PC-3 (cell line): Measurements from ENCODE around the gene LRPPRC. TPM values are rescaled to one million over a fixed set of nuclear protein-coding genes. Genes with fewer than 3 reads are reported as not detected.

Experiments
- ATAC-seq: fragments of 200-7000 bp; cut with Tn5 transposase; 2 replicates; pipeline ENCODE4 v1.9.1; 2020; ENCODE audit warnings: mild to moderate bottlenecking, moderate library complexity
- BruUV-seq: library from RNA; stranded (reverse); fragments of 400-500 nt; replicated peaks from 2 replicates; lab custom pipeline; 2021; lab: Mats Ljungman, UMichigan
- CTCF ChIA-PET: fragments of 300-600 bp; sonication (Branson Sonifier 250); formaldehyde crosslinking; loops from one replicate; lab custom pipeline; 2022; ENCODE audit warnings: antibody characterized with exemption; lab: Charles Lee
- POLR2A ChIA-PET: fragments of 300-600 bp; sonication (Branson Sonifier 250); formaldehyde crosslinking; loops from one replicate; lab custom pipeline; 2022; ENCODE audit warnings: antibody characterized with exemption; ENCODE audit not compliant: unreplicated experiment; lab: Charles Lee
- DNase-seq: peaks from one replicate; pipeline ENCODE4 v3.0.0-alpha.2; 2015
- H2AFZ ChIP-seq: fragments of 300-600 bp; sonication (generic); 2 replicates; pipeline ENCODE4 v1.6.0; 2016; ENCODE audit warnings: antibody characterized with exemption, low read length
- H3F3A ChIP-seq: fragments of 300-600 bp; sonication (generic); one replicate; pipeline ENCODE4 v1.6.0; 2017; ENCODE audit warnings: antibody characterized with exemption, low read length, control low read depth, mild to moderate bottlenecking; ENCODE audit not compliant: unreplicated experiment
- H3K27ac ChIP-seq: fragments of 300-600 bp; sonication (generic); 2 replicates; pipeline ENCODE4 v1.5.1; 2016; ENCODE audit warnings: mild to moderate bottlenecking, low read length
- H3K27me3 ChIP-seq: fragments of 300-600 bp; sonication (generic); 2 replicates; pipeline ENCODE4 v1.6.1; 2016; ENCODE audit warnings: low read length, mixed read lengths
- H3K36me3 ChIP-seq: fragments of 300-600 bp; sonication (generic); 2 replicates; pipeline ENCODE4 v1.6.1; 2016; ENCODE audit warnings: low read depth, mixed run types, low read length, mixed read lengths
- H3K4me1 ChIP-seq: fragments of 300-600 bp; sonication (generic); 2 replicates; pipeline ENCODE4 v1.5.1; 2016; ENCODE audit warnings: low read length; ENCODE audit not compliant: insufficient read depth
- H3K4me2 ChIP-seq: fragments of 300-600 bp; sonication (generic); 2 replicates; pipeline ENCODE4 v1.6.0; 2016; ENCODE audit warnings: low read length
- H3K4me3 ChIP-seq: fragments of 300-600 bp; sonication (generic); 2 replicates; pipeline ENCODE4 v1.5.1; 2016; ENCODE audit warnings: mild to moderate bottlenecking, low read length, mixed read lengths
- H3K79me2 ChIP-seq: fragments of 300-600 bp; sonication (generic); 2 replicates; pipeline ENCODE4 v1.6.1; 2017; ENCODE audit warnings: low read length, mixed read lengths
- H3K9ac ChIP-seq: fragments of 300-600 bp; sonication (generic); 2 replicates; pipeline ENCODE4 v1.6.0; 2016; ENCODE audit warnings: mild to moderate bottlenecking, low read length
- H3K9me2 ChIP-seq: fragments of 300-600 bp; sonication (generic); replicated peaks from 2 replicates; pipeline ENCODE4 v1.6.1; 2016; ENCODE audit warnings: mixed run types, low read length, mixed read lengths
- H3K9me3 ChIP-seq: fragments of 300-600 bp; sonication (generic); 2 replicates; pipeline ENCODE4 v1.6.1; 2016; ENCODE audit warnings: low read length, mixed read lengths
- H4K20me1 ChIP-seq: fragments of 300-600 bp; sonication (generic); 2 replicates; pipeline ENCODE4 v1.6.1; 2016; ENCODE audit warnings: low read length, mixed read lengths
- EZH2 ChIP-seq: fragments of 300-600 bp; sonication (generic); IDR thresholded peaks from one replicate; pipeline ENCODE4 v1.6.1; 2017; ENCODE audit warnings: antibody characterized with exemption, mild to moderate bottlenecking, low read length; ENCODE audit not compliant: unreplicated experiment
- EZH2phosphoT487 ChIP-seq: fragments of 300-600 bp; sonication (generic); IDR thresholded peaks from 2 replicates; pipeline ENCODE4 v1.6.1; 2018; ENCODE audit warnings: mild to moderate bottlenecking, antibody characterized with exemption, low read length, borderline replicate concordance
- intact Hi-C: fragments of 100-400 bp; cut with micrococcal nuclease; formaldehyde crosslinking; loops from 2 replicates; pipeline ENCODE4 v1.9.0; 2023
- total RNA-seq: library from RNA; depleted of rRNA; stranded (reverse); fragments of >200 nt; gene quantifications from 2 replicates; pipeline ENCODE4 v1.2.3, GENCODE V29; 2014
- TF ChIP-seq, protein P1 (sequence below): fragments of 300-600 bp; sonication (generic); conservative IDR thresholded peaks from 2 replicates; pipeline ENCODE4 v1.5.1; 2017; ENCODE audit warnings: antibody characterized with exemption, low read depth, mild to moderate bottlenecking, low read length

The LRPPRC gene
- total RNA-seq, 1 experiment from 2014 or later = 94.8 TPM

GRCh38 chr2:43960921-43961320, 34.9 kb downstream of the LRPPRC start:
- ChIA-PET POLR2A (no interaction called here), CTCF (no interaction called here)
- BruUV-seq = no TSS peak
- Histone ChIP-seq H3K4me1 (no peaks in the 10 kb centered on the region), H3K9ac (no peak overlapping the region), H4K20me1 (no peaks in the 10 kb centered on the region), H3K79me2 (no peaks in the 10 kb centered on the region), H3K36me3 (peaks cover 79% of the 10 kb centered on the region), H3K9me2 (no peaks in the 10 kb centered on the region), H3K4me3 (no peak overlapping the region), H3F3A (no peaks in the 10 kb centered on the region), H3K9me3 (no peaks in the 10 kb centered on the region), H2AFZ (no peak overlapping the region), H3K4me2 (no peak overlapping the region), H3K27ac (no peak overlapping the region), H3K27me3 (no peaks in the 10 kb centered on the region)
- DNase-seq = no peak
- no peak for ATAC-seq
- intact Hi-C loops = no loop called here
- TF ChIP-seq EZH2 = no peak

GRCh38 chr2:43958397-43959275, 37.2 kb downstream of the LRPPRC start:
- H3K79me2 ChIP-seq = no peaks in the 10 kb centered on the region
- no peaks in the 10 kb centered on the region for H3K9me2 ChIP-seq
- no peak for DNase-seq
- H3K4me1 ChIP-seq = no peaks in the 10 kb centered on the region
- H3K27ac ChIP-seq = no peak overlapping the region
- BruUV-seq = no TSS peak
- H3K9ac ChIP-seq = no peak overlapping the region
- H3K9me3 ChIP-seq = no peaks in the 10 kb centered on the region
- no peaks in the 10 kb centered on the region for H3K27me3 ChIP-seq
- H3K4me3 ChIP-seq = no peak overlapping the region
- peaks cover 87% of the 10 kb centered on the region for H3K36me3 ChIP-seq
- H4K20me1 ChIP-seq = no peaks in the 10 kb centered on the region
- H2AFZ ChIP-seq = no peak overlapping the region
- intact Hi-C loops = loop anchor here (10.0 kb wide), 1 partner anchor 386 kb away; no protein-coding TSS in a partner anchor
- TF ChIP-seq, protein P1, sequence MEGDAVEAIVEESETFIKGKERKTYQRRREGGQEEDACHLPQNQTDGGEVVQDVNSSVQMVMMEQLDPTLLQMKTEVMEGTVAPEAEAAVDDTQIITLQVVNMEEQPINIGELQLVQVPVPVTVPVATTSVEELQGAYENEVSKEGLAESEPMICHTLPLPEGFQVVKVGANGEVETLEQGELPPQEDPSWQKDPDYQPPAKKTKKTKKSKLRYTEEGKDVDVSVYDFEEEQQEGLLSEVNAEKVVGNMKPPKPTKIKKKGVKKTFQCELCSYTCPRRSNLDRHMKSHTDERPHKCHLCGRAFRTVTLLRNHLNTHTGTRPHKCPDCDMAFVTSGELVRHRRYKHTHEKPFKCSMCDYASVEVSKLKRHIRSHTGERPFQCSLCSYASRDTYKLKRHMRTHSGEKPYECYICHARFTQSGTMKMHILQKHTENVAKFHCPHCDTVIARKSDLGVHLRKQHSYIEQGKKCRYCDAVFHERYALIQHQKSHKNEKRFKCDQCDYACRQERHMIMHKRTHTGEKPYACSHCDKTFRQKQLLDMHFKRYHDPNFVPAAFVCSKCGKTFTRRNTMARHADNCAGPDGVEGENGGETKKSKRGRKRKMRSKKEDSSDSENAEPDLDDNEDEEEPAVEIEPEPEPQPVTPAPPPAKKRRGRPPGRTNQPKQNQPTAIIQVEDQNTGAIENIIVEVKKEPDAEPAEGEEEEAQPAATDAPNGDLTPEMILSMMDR = no peak
- TF ChIP-seq EZH2 = no peak
- TF ChIP-seq EZH2phosphoT487 = no peak
- no peaks in the 10 kb centered on the region for H3F3A ChIP-seq
- CTCF ChIA-PET = no interaction called here
- H3K4me2 ChIP-seq = no peak overlapping the region
- POLR2A ChIA-PET = no interaction called here
- no peak for ATAC-seq

GRCh38 chr2:43950383-43951008, 45.3 kb downstream of the LRPPRC start:
- H3K9me2 ChIP-seq = no peaks in the 10 kb centered on the region
- no TSS peak for BruUV-seq
- no peaks in the 10 kb centered on the region for H3K79me2 ChIP-seq
- ChIA-PET POLR2A (no interaction called here), CTCF (no interaction called here)
- H3K27ac ChIP-seq = no peak overlapping the region
- no peak for TF ChIP-seq EZH2
- TF ChIP-seq, protein P1 = peak; percentile 67
- no peak overlapping the region for H3K4me3 ChIP-seq
- H3K9ac ChIP-seq = no peak overlapping the region
- no peaks in the 10 kb centered on the region for H3K27me3 ChIP-seq
- peaks cover 5% of the 10 kb centered on the region; the same call in 1 of the 2 replicates for H4K20me1 ChIP-seq
- intact Hi-C loops = loop anchor here (10.0 kb wide), 1 partner anchor 394 kb away; no protein-coding TSS in a partner anchor
- no peaks in the 10 kb centered on the region for H3K9me3 ChIP-seq
- no peak overlapping the region for H2AFZ ChIP-seq
- DNase-seq = peak; percentile 69
- no peak overlapping the region for H3K4me2 ChIP-seq
- no peaks in the 10 kb centered on the region for H3K4me1 ChIP-seq
- ATAC-seq = peak; percentile 82
- H3K36me3 ChIP-seq = peaks cover 83% of the 10 kb centered on the region
- H3F3A ChIP-seq = peaks cover 8% of the 10 kb centered on the region
